A549 (cell line): Measurements from ENCODE around the gene TSHZ2. TPM values are rescaled to one million over a fixed set of nuclear protein-coding genes. Genes with fewer than 3 reads are reported as not detected.

Experiments used
- ATAC-seq, 2 experiments: fragments of 200-7000 bp in 1 of 2; fragments of >200 bp in 1 of 2; cut with Nextera tagmentation in 1 of 2; cut with Tn5 transposase in 1 of 2; 3 replicates each; pipeline versions ENCODE4 v1.8.0 to v1.9.1; 2018 to 2020; ENCODE audit warnings: mild to moderate bottlenecking in 1 of 2, moderate library complexity in 1 of 2
- CTCF ChIA-PET: fragments of 300-600 bp; sonication (Branson Sonifier 250); formaldehyde crosslinking; extraction: SDS; loops from one replicate; lab custom pipeline; 2021; ENCODE audit warnings: antibody characterized with exemption, inconsistent platforms; lab: Yijun Ruan, JAX
- POLR2A ChIA-PET: fragments of 350-600 bp; formaldehyde crosslinking; extraction: SDS; loops from one replicate; lab custom pipeline; 2021; ENCODE audit warnings: antibody characterized with exemption, inconsistent platforms; lab: Yijun Ruan, JAX
- DNase-seq, 2 experiments: peaks; one replicate each; pipeline versions ENCODE4 v3.0.0 to v3.0.0-alpha.2; 2011 to 2016; ENCODE audit warnings: low read depth in 1 of 2, low spot score in 1 of 2
- FAIRE-seq: peaks from 2 replicates; lab custom pipeline; 2011; peaks lifted over from hg19 to GRCh38; lab: Jason Lieb, UNC
- H3K27ac ChIP-seq, 2 experiments: fragments of >200 bp; sonication (Bioruptor Twin); formaldehyde crosslinking; 3 replicates each; pipeline ENCODE4 v1.5.1; 2016 to 2017
- H3K4me1 ChIP-seq: fragments of >200 bp; sonication (Bioruptor Twin); formaldehyde crosslinking; 3 replicates; pipeline ENCODE4 v1.6.1; 2016
- H3K4me2 ChIP-seq: fragments of >200 bp; sonication (Bioruptor Twin); formaldehyde crosslinking; 3 replicates; pipeline ENCODE4 v1.6.1; 2016
- H3K4me3 ChIP-seq: fragments of >200 bp; sonication (Bioruptor Twin); formaldehyde crosslinking; 3 replicates; pipeline ENCODE4 v1.5.1; 2016
- H3K9me3 ChIP-seq: fragments of >200 bp; sonication (Bioruptor Twin); formaldehyde crosslinking; 3 replicates; pipeline ENCODE4 v1.6.1; 2016
- CHD2 ChIP-seq: fragments of 150-350 bp; IDR thresholded peaks from 2 replicates; pipeline ENCODE4 v1.6.1; 2014; ENCODE audit warnings: low read length; ENCODE audit not compliant: partially characterized antibody
- CHD4 ChIP-seq: fragments of 200-600 bp; sonication (generic); IDR thresholded peaks from 2 replicates; pipeline ENCODE4 v1.6.1; 2016; ENCODE audit warnings: antibody characterized with exemption, mild to moderate bottlenecking, borderline replicate concordance
- FOSB ChIP-seq: fragments of 250-450 bp; sonication (Bioruptor Pico); IDR thresholded peaks from 2 replicates; pipeline ENCODE4 v1.5.0; 2020; ENCODE audit warnings: mild to moderate bottlenecking, moderate library complexity
- GATA3 ChIP-seq: IDR thresholded peaks from 2 replicates; pipeline ENCODE4 v1.6.1; 2012; ENCODE audit warnings: borderline replicate concordance
- HDAC2 ChIP-seq: fragments of 200-600 bp; sonication (generic); IDR thresholded peaks from 2 replicates; pipeline ENCODE4 v1.6.1; 2016
- HOXB5 ChIP-seq: fragments of 250-450 bp; sonication (Bioruptor Pico); IDR thresholded peaks from 2 replicates; pipeline ENCODE4 v1.5.0; 2020; ENCODE audit warnings: mild to moderate bottlenecking, moderate library complexity
- KDM1A ChIP-seq: fragments of 200-600 bp; sonication (generic); IDR thresholded peaks from 2 replicates; pipeline ENCODE4 v1.6.1; 2016; ENCODE audit warnings: low read depth, mild to moderate bottlenecking
- MYC ChIP-seq: IDR thresholded peaks from 2 replicates; pipeline ENCODE4 v1.6.1; 2012; ENCODE audit warnings: mild to moderate bottlenecking, inconsistent platforms, low read length, improper control_type of control experiment, borderline replicate concordance
- NFE2L2 ChIP-seq: fragments of 150-350 bp; conservative IDR thresholded peaks from 2 replicates; pipeline ENCODE4 v1.6.1; 2014; ENCODE audit warnings: low read length
- NPAS2 ChIP-seq: fragments of 250-450 bp; sonication (Bioruptor Pico); IDR thresholded peaks from 2 replicates; pipeline ENCODE4 v1.8.0; 2022; ENCODE audit warnings: mild to moderate bottlenecking, moderate library complexity, borderline replicate concordance
- NR3C1 ChIP-seq: fragments of >200 bp; sonication (Bioruptor Twin); formaldehyde crosslinking; IDR thresholded peaks from 3 replicates; pipeline ENCODE4 v1.6.1; 2017
- POLR2A ChIP-seq: IDR thresholded peaks from 2 replicates; pipeline ENCODE4 v1.6.1; 2012; ENCODE audit warnings: mild to moderate bottlenecking, low read length
- RFX5 ChIP-seq: fragments of 450-650 bp; IDR thresholded peaks from 2 replicates; pipeline ENCODE4 v1.7.1; 2014; ENCODE audit warnings: antibody characterized with exemption, mild to moderate bottlenecking, moderate library complexity
- SMC3 ChIP-seq: fragments of >200 bp; sonication (Bioruptor Twin); formaldehyde crosslinking; IDR thresholded peaks from 3 replicates; pipeline ENCODE4 v1.6.1; 2018; ENCODE audit warnings: inconsistent platforms
- TFCP2L1 ChIP-seq: fragments of 250-450 bp; sonication (Bioruptor Pico); IDR thresholded peaks from 2 replicates; pipeline ENCODE4 v1.5.0; 2021; ENCODE audit warnings: mild to moderate bottlenecking
- ZSCAN20 ChIP-seq: fragments of 250-450 bp; sonication (Bioruptor Pico); IDR thresholded peaks from 2 replicates; pipeline ENCODE4 v1.8.0; 2022; ENCODE audit warnings: mild to moderate bottlenecking, moderate library complexity
- WGBS: methylation state at CpG from one replicate; pipeline ENCODE4 v1.1.6; 2017; ENCODE audit errors: missing lambda C conversion rate; 5-methylcytosine and 5-hydroxymethylcytosine counted together
- polyA plus RNA-seq, 4 experiments: library from polyadenylated mRNA; depleted of rRNA in 3 of 4; stranded (reverse); fragments of >200 nt; fragmentation: RNase III in 1 of 4; extraction: RNeasy Plus Mini Kit Qiagen cat#74134 plus additional on column Dnase treatment in 1 of 4; gene quantifications; 2 replicates in 3 of 4; 3 replicates in 1 of 4; pipeline ENCODE4 v1.2.3, GENCODE V29; 2011 to 2017
- TF ChIP-seq, protein P1 (sequence below): fragments of 150-350 bp; IDR thresholded peaks from 2 replicates; pipeline ENCODE4 v1.6.1; 2014; ENCODE audit warnings: low read depth, mild to moderate bottlenecking, low read length
- TF ChIP-seq, protein P2 (sequence below): fragments of 250-450 bp; sonication (Bioruptor Pico); IDR thresholded peaks from 2 replicates; pipeline ENCODE4 v1.5.0; 2021; ENCODE audit warnings: mild to moderate bottlenecking, moderate library complexity, borderline replicate concordance
- TF ChIP-seq, protein P3 (sequence below): IDR thresholded peaks from 2 replicates; pipeline ENCODE4 v1.6.1; 2012; ENCODE audit warnings: low read depth, borderline replicate concordance
- TF ChIP-seq, protein P4 (sequence below): IDR thresholded peaks from 2 replicates; pipeline ENCODE4 v1.6.1; 2012

Gene TSHZ2
- polyA plus RNA-seq, 2 of the 4 experiments (the other 2 are of a cell fraction), result not detected

DNA sequence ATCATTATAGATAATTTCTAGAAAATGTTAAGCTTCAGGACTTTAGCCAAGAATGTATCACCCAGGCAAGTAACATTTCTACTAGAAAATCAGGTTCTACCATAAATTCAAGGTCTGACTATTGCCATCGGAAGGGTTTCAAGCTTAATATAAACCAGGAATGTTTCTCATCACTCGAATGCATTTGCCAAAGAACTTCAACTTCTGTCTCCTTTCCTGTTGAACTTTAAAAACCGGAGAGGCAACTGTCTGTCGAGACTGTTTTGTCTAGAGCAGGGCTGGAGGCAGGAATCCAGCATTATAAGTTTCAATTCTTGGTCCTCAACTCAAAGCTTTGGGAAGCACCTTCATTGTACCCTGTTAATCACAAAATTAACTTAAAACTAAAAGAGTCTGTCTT, 356.8 kb downstream of the TSHZ2 start (continued):
- TF ChIP-seq, protein P1, sequence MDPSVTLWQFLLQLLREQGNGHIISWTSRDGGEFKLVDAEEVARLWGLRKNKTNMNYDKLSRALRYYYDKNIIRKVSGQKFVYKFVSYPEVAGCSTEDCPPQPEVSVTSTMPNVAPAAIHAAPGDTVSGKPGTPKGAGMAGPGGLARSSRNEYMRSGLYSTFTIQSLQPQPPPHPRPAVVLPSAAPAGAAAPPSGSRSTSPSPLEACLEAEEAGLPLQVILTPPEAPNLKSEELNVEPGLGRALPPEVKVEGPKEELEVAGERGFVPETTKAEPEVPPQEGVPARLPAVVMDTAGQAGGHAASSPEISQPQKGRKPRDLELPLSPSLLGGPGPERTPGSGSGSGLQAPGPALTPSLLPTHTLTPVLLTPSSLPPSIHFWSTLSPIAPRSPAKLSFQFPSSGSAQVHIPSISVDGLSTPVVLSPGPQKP, result no peak

DNA sequence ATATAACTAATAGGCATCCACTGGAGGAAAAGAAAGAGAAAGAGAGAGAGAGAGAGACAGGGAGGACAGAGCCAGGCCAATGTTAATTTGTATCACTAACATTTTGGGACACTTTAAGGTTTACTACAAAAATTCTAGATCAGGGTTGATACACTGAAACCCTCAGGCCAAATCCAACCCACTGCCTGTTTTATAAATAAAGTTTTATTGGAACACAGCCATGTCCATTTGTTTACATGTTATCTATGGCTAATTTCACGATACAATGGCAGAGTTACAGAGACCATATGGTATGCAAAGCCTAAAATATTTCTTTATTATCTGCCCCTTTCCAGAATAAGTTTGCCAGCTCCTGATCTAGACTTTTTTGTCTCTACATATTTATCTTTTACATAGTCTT, 357.6 kb downstream of the TSHZ2 start:
- ATAC-seq, result no peak
- ChIA-PET CTCF (interaction anchor here (0.9 kb wide), 1 partner anchor 10 kb away, joined by 4 read pairs; no protein-coding TSS in a partner anchor), POLR2A (no interaction called here)
- Histone ChIP-seq H3K9me3 (no peaks in the 10 kb centered on the region), H3K4me3 (no peak overlapping the region), H3K4me1 (peaks cover 5% of the 10 kb centered on the region; the same call in 1 of the 3 replicates), H3K27ac (no peak overlapping the region), H3K4me2 (no peak overlapping the region)
- FAIRE-seq, result no peak
- WGBS, result 20% methylated on average over 1 of the region's 1 CpG
- DNase-seq, result no peak
- TF ChIP-seq NFE2L2 (no peak), POLR2A (no peak), FOSB (no peak), NR3C1 (no peak), HOXB5 (CRISPR knock-in tag) (no peak), CHD4 (no peak)

DNA sequence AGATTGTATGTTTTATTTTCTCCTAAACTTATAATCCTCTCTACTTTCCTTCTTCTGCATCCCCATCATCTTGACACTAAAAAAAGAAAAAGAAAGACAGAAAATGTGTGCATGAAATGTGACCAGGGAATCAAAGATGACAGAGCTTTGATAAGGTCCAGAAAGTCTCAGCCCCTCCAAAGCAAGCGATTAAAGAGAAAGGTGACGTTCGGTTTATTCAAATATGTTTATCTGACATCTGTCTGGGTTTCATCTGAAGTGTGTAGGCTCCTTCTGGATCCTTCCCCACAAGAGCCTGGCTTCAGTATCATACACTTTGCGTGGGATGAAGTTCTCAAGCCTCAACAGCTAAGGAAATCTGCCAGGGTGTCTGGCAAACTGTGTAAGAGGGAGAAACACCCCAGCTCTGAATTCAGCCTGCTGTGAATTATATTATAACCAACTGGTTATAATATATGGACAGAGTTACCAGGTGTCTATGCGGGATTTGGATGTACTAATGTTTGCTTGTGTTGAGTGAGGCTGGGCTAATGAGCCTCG, 358.5 kb downstream of the TSHZ2 start:
- H3K27ac ChIP-seq, result no peak overlapping the region
- no peaks in the 10 kb centered on the region for H3K9me3 ChIP-seq
- TF ChIP-seq SMC3 (no peak), HOXB5 (CRISPR knock-in tag) (no peak), CHD4 (no peak), RFX5 (no peak), CHD2 (no peak), ZSCAN20 (no peak), NR3C1 (no peak), TFCP2L1 (CRISPR knock-in tag) (no peak), MYC (no peak), NPAS2 (CRISPR knock-in tag) (no peak), HDAC2 (no peak)
- TF ChIP-seq, protein P2, sequence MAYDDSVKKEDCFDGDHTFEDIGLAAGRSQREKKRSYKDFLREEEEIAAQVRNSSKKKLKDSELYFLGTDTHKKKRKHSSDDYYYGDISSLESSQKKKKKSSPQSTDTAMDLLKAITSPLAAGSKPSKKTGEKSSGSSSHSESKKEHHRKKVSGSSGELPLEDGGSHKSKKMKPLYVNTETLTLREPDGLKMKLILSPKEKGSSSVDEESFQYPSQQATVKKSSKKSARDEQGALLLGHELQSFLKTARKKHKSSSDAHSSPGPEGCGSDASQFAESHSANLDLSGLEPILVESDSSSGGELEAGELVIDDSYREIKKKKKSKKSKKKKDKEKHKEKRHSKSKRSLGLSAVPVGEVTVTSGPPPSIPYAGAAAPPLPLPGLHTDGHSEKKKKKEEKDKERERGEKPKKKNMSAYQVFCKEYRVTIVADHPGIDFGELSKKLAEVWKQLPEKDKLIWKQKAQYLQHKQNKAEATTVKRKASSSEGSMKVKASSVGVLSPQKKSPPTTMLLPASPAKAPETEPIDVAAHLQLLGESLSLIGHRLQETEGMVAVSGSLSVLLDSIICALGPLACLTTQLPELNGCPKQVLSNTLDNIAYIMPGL, result no peak
- TF ChIP-seq, protein P3, sequence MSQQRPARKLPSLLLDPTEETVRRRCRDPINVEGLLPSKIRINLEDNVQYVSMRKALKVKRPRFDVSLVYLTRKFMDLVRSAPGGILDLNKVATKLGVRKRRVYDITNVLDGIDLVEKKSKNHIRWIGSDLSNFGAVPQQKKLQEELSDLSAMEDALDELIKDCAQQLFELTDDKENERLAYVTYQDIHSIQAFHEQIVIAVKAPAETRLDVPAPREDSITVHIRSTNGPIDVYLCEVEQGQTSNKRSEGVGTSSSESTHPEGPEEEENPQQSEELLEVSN, result no peak
- ChIA-PET POLR2A (no interaction called here), CTCF (no interaction called here)
- no peak overlapping the region for H3K4me3 ChIP-seq
- no peak overlapping the region for H3K4me2 ChIP-seq
- WGBS, result 62% methylated on average over 6 of the region's 6 CpGs
- FAIRE-seq, result no peak
- no peak for ATAC-seq
- no peak for DNase-seq
- H3K4me1 ChIP-seq, result peaks cover 5% of the 10 kb centered on the region; the same call in 1 of the 3 replicates

DNA sequence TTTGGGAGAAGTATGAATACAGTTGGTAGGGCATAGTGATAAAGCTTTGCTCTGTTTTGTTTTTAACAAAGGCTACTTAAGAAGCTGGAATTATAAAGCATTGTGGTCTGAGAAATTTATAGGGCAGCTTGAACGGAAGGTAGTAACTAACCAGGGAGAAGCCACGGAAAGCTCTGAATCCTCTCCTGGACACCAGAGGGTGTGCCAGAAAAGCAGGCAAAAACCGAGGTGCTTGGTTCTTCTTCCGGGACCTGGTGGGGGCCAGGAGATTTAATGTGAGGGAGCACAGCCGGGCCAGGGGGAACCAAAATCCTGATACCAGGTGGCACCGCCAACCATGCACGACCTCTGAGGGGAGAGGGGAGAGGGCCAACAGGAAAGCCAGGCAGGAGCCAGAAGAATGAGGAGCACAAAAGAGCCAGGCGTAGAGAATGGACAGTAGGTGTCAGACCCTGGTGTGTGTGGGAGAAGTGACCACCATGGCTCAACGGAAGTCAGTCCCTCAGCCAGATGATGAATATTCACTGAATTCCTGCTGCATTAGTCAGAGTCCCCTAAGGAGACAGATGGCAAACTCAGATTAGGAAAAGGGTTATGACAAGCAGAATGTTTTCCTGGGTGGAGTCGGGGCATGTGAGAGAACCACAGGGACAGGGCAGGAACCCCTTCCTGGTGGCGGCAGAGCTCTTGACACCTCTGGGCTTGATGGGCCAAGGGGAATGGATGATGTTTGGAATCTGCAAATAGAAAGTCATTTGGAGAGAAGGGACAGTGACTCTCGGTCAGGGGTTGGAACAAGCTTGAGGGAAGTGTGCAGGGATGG, 359.2 kb downstream of the TSHZ2 start:
- 57% methylated on average over 12 of the region's 12 CpGs for whole genome bisulfite sequencing
- ATAC-seq, result peak in 1 of 2 experiments; percentile 19; a peak in 2 of 6 replicates
- H3K9me3 ChIP-seq, result no peaks in the 10 kb centered on the region
- TF ChIP-seq, protein P4, sequence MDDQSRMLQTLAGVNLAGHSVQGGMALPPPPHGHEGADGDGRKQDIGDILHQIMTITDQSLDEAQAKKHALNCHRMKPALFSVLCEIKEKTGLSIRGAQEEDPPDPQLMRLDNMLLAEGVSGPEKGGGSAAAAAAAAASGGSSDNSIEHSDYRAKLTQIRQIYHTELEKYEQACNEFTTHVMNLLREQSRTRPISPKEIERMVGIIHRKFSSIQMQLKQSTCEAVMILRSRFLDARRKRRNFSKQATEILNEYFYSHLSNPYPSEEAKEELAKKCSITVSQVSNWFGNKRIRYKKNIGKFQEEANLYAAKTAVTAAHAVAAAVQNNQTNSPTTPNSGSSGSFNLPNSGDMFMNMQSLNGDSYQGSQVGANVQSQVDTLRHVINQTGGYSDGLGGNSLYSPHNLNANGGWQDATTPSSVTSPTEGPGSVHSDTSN, result no peak
- peak; percentile 49; the same call in 1 of the 2 replicates for TF ChIP-seq GATA3
- TF ChIP-seq, protein P3, result 0 out of 2 replicates have a peak, but pooled peaks have one; percentile 34
- TF ChIP-seq KDM1A, result no peak
- no peak for FAIRE-seq
- DNase-seq, result peak in 1 of 2 experiments; percentile 31
- no peak overlapping the region for H3K4me3 ChIP-seq
- H3K4me1 ChIP-seq, result peaks cover 5% of the 10 kb centered on the region; the same call in 1 of the 3 replicates
- ChIA-PET POLR2A (interaction anchor here (0.6 kb wide), 1 partner anchor 20 kb away, joined by 5 read pairs; no protein-coding TSS in a partner anchor), CTCF (no interaction called here)
- no peak overlapping the region for H3K4me2 ChIP-seq
- H3K27ac ChIP-seq, result no peak overlapping the region
